Activated CD8-positive, alpha-beta memory T cell treated with anti-CD3 and anti-CD28 coated beads for 4 hours (primary cell): ENCODE measurements around the gene PPM1F.
"Not testable (repeated sequence)": the region's sequence is repeated elsewhere in the genome, so short reads cannot be mapped to it uniquely, and the experiment has no call there.

Experiments
- DNase-seq, 2 donors: peaks; one replicate each; pipeline ENCODE4 v3.0.0-alpha.2; 2020; ENCODE audit warnings: low read depth in 2 of 2

Gene PPM1F

DNA sequence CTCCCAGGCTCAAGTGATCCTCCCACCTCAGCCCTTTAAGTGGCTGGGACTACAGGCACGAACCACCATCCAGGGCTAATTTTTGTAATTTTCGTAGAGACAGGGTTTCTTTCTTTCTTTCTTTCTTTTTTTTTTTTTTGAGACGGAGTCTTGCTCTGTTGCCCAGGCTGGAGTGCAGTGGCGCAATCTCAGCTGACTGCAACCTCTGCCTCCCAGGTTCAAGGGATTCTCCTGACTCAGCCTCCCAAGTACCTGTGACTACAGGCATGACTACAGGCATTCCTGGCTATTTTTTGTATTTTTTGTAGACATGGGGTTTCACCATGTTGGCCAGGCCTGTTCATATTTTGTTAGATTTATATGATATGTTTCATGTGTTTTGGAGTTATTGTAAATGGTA is 56.4 kb downstream of the PPM1F start:
- not testable (repeated sequence) for DNase-seq

GRCh38 chr22:21894799-21895198 is 57.8 kb downstream of the PPM1F start:
- DNase-seq: no peak

- DNase-seq: no peak
Observed at GRCh38 chr22:21889251-21889990, 63.2 kb downstream of the PPM1F start.

DNA sequence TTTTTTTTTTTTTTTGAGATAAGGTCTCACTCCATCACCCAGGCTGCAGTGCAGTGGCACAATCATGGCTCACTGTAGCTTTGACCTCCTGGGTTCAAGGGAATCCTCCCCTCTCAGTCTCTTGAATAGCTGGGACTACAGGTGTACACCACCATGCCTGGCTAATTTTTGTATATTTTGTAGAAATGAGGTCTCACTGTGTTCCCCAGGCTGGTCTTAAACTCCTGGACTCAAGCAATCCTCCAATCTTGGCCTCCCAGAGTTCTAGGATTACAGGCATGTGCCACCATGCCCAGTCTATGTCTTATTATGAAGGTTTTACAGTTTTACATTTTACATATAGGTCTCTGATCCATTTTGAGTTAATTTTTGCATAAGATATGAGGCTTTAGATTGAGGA is 64.8 kb downstream of the PPM1F start:
- no peak for DNase-seq

GRCh38 chr22:21883930-21884329 is 68.7 kb downstream of the PPM1F start:
- not testable (repeated sequence) for DNase-seq

DNA sequence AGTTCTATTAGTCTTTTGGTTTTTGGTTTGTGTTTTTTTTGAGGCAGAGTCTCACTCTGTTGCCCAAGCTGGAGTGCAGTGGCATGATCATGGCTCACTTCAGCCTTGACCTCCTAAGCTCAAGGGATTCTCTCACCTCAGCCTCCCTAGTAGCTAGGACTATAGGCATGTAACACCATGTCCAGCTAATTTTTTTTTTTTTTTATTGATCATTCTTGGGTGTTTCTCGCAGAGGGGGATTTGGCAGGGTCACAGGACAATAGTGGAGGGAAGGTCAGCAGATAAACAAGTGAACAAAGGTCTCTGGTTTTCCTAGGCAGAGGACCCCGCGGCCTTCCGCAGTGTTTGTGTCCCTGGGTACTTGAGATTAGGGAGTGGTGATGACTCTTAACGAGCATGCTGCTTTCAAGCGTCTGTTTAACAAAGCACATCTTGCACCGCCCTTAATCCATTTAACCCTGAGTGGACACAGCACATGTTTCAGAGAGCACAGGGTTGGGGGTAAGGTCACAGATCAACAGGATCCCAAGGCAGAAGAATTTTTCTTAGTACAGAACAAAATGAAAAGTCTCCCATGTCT is 69.8 kb downstream of the PPM1F start:
- DNase-seq: not testable (repeated sequence)

- no peak for DNase-seq
Observed at GRCh38 chr22:21881841-21882753, 70.6 kb downstream of the PPM1F start.

DNA sequence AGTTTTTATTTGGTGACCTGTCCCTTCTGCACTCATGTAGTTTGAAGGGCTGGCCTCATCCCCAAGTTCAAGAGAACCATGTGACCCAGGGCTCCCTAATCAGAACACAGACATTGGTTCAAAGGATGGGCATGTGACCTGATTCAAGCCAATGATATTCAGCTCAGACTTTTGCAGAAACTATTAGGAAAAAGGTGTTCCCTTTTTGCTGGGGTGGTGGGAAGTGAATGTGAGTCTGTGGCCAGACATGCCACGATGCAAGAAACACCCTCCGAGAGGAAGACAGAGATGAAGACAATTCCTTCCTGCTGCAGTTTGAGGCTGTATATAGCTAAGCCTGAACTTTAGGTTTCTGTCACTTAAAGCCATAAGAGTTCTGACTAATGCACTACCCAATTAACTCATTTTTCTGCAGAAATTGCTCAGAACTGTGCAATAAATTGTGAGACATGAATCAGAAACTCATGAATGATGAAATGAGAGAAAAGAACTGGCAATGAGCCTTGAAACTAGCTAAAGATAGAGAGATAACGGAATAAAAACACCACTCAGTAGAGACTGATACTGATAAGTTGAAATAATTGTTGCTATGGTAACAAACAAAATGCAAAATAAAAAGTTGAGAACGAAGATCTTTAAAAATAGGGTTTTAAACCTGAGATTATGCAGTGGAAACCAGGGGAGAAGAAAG is 76.0 kb downstream of the PPM1F start:
- no peak for DNase-seq

GRCh38 chr22:21874953-21875352 is 77.7 kb downstream of the PPM1F start:
- not testable (repeated sequence) for DNase-seq

GRCh38 chr22:21873619-21874018 is 79.0 kb downstream of the PPM1F start:
- DNase-seq: no peak

- DNase-seq: not testable (repeated sequence)
Observed at GRCh38 chr22:21872741-21873140, 79.9 kb downstream of the PPM1F start.
